ENCODE results near the gene HSF4. TPM values are rescaled to one million over a fixed set of nuclear protein-coding genes. Genes with fewer than 3 reads are reported as not detected.

Gene HSF4
- total RNA-seq, 1 experiment from 2014 or later, result 2.2 TPM

- H3K27ac Mint-ChIP-seq, result no peak overlapping the region
- POLR2A ChIA-PET, result no interaction called here
Measured at GRCh38 chr16:67201411-67202345, 37.1 kb downstream of the HSF4 start.

DNA sequence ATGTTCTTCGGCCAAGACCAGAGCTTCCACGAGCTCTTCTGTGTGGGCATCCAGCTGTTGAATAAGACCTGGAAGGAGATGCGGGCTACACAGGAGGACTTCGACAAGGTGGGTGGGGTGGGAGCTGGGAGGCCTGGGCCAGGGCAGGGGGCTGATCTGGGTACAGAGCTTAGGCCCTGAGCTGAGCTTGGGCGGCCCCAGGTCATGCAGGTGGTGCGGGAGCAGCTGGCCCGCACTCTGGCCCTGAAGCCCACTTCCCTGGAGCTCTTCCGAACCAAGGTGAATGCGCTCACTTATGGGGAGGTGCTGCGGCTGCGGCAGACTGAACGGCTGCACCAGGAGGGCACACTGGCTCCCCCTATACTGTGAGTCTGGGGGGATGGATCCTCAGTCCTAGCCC lies 37.9 kb downstream of the HSF4 start:
- CTCF ChIA-PET, result interaction anchor here (0.6 to 1.8 kb wide), 6 partner anchors 17 to 185 kb away, joined by 3 to 7 read pairs (median 4); no protein-coding TSS in a partner anchor
- Mint-ChIP-seq H3K27ac (no peak overlapping the region), H3K4me1 (peaks cover 9% of the 10 kb centered on the region), H3K27me3 (ENCODE audit: low read depth) (no peaks in the 10 kb centered on the region), H3K4me3 (no peak overlapping the region), H3K9me3 (no peaks in the 10 kb centered on the region), H3K36me3 (peaks cover 2% of the 10 kb centered on the region; the same call in 1 of the 2 replicates)
- DNase-seq (ENCODE audit: low spot score), result no peak
- POLR2A ChIA-PET, result no interaction called here
- no peak for ATAC-seq
- TF ChIP-seq FOXJ3 (CRISPR knock-in tag; IDR thresholded peaks at IDR 0.05; ENCODE audit: borderline replicate concordance), result no peak
- TF ChIP-seq TCF7 (CRISPR knock-in tag; IDR thresholded peaks at IDR 0.05; ENCODE audit: low read depth), result no peak
- no peak for TF ChIP-seq USF1 (CRISPR knock-in tag; IDR thresholded peaks at IDR 0.05)
- TF ChIP-seq CTCF (IDR thresholded peaks at IDR 0.05), result no peak
- no peak for TF ChIP-seq CBFB (CRISPR knock-in tag; IDR thresholded peaks at IDR 0.05; ENCODE audit: low read depth)
- TF ChIP-seq, protein P1, sequence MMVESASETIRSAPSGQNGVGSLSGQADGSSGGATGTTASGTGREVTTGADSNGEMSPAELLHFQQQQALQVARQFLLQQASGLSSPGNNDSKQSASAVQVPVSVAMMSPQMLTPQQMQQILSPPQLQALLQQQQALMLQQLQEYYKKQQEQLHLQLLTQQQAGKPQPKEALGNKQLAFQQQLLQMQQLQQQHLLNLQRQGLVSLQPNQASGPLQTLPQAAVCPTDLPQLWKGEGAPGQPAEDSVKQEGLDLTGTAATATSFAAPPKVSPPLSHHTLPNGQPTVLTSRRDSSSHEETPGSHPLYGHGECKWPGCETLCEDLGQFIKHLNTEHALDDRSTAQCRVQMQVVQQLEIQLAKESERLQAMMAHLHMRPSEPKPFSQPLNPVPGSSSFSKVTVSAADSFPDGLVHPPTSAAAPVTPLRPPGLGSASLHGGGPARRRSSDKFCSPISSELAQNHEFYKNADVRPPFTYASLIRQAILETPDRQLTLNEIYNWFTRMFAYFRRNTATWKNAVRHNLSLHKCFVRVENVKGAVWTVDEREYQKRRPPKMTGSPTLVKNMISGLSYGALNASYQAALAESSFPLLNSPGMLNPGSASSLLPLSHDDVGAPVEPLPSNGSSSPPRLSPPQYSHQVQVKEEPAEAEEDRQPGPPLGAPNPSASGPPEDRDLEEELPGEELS (CRISPR knock-in tag; IDR thresholded peaks at IDR 0.05), result no peak
- TF ChIP-seq CREM (CRISPR knock-in tag; IDR thresholded peaks at IDR 0.05), result no peak
- TF ChIP-seq NR3C1 (CRISPR knock-in tag; conservative IDR thresholded peaks at IDR 0.05; ENCODE audit: low read depth), result no peak

More at GRCh38 chr16:67201411-67202345, 37.1 kb downstream of the HSF4 start:
- no peak for TF ChIP-seq MLX (CRISPR knock-in tag; IDR thresholded peaks at IDR 0.05)
- TF ChIP-seq IRF2 (CRISPR knock-in tag; IDR thresholded peaks at IDR 0.05; ENCODE audit: borderline replicate concordance, low read depth), result no peak
- TF ChIP-seq, protein P2, sequence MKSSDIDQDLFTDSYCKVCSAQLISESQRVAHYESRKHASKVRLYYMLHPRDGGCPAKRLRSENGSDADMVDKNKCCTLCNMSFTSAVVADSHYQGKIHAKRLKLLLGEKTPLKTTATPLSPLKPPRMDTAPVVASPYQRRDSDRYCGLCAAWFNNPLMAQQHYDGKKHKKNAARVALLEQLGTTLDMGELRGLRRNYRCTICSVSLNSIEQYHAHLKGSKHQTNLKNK (CRISPR knock-in tag; IDR thresholded peaks at IDR 0.05), result no peak
- no peak for TF ChIP-seq GRHL2 (CRISPR knock-in tag; IDR thresholded peaks at IDR 0.05; ENCODE audit: insufficient replicate concordance, severe bottlenecking)
- TF ChIP-seq, protein P3, sequence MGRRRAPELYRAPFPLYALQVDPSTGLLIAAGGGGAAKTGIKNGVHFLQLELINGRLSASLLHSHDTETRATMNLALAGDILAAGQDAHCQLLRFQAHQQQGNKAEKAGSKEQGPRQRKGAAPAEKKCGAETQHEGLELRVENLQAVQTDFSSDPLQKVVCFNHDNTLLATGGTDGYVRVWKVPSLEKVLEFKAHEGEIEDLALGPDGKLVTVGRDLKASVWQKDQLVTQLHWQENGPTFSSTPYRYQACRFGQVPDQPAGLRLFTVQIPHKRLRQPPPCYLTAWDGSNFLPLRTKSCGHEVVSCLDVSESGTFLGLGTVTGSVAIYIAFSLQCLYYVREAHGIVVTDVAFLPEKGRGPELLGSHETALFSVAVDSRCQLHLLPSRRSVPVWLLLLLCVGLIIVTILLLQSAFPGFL (CRISPR knock-in tag; IDR thresholded peaks at IDR 0.05; ENCODE audit: borderline replicate concordance), result no peak
- TF ChIP-seq ZBTB21 (CRISPR knock-in tag; IDR thresholded peaks at IDR 0.05; ENCODE audit: borderline replicate concordance), result no peak
- TF ChIP-seq CREM (CRISPR knock-in tag; IDR thresholded peaks at IDR 0.05), result no peak
- no peak for TF ChIP-seq ZNF219 (CRISPR knock-in tag; IDR thresholded peaks at IDR 0.05; ENCODE audit: borderline replicate concordance)
- TF ChIP-seq, protein P4, sequence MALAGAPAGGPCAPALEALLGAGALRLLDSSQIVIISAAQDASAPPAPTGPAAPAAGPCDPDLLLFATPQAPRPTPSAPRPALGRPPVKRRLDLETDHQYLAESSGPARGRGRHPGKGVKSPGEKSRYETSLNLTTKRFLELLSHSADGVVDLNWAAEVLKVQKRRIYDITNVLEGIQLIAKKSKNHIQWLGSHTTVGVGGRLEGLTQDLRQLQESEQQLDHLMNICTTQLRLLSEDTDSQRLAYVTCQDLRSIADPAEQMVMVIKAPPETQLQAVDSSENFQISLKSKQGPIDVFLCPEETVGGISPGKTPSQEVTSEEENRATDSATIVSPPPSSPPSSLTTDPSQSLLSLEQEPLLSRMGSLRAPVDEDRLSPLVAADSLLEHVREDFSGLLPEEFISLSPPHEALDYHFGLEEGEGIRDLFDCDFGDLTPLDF (CRISPR knock-in tag; IDR thresholded peaks at IDR 0.05), result no peak
- TF ChIP-seq OVOL2 (CRISPR knock-in tag; IDR thresholded peaks at IDR 0.05; ENCODE audit: borderline replicate concordance), result no peak
- TF ChIP-seq, protein P5, sequence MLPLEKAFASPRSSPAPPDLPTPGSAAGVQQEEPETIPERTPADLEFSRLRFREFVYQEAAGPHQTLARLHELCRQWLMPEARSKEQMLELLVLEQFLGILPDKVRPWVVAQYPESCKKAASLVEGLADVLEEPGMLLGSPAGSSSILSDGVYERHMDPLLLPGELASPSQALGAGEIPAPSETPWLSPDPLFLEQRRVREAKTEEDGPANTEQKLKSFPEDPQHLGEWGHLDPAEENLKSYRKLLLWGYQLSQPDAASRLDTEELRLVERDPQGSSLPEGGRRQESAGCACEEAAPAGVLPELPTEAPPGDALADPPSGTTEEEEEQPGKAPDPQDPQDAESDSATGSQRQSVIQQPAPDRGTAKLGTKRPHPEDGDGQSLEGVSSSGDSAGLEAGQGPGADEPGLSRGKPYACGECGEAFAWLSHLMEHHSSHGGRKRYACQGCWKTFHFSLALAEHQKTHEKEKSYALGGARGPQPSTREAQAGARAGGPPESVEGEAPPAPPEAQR (CRISPR knock-in tag; IDR thresholded peaks at IDR 0.05), result no peak
- no peak for TF ChIP-seq ETV6 (CRISPR knock-in tag; IDR thresholded peaks at IDR 0.05)
- no peak for TF ChIP-seq GABPB1 (CRISPR knock-in tag; IDR thresholded peaks at IDR 0.05)
- TF ChIP-seq ZNF423 (CRISPR knock-in tag; IDR thresholded peaks at IDR 0.05), result no peak
- no peak for TF ChIP-seq RELA (CRISPR knock-in tag; IDR thresholded peaks at IDR 0.05; ENCODE audit: borderline replicate concordance)
- TF ChIP-seq, protein P1 (CRISPR knock-in tag; IDR thresholded peaks at IDR 0.05), result no peak
- DNase-seq (ENCODE audit: low spot score), result no peak
- no peaks in the 10 kb centered on the region for H3K27me3 Mint-ChIP-seq (ENCODE audit: low read depth)
- peaks cover 9% of the 10 kb centered on the region for H3K4me1 Mint-ChIP-seq
- ATAC-seq, result no peak
- H3K9me3 Mint-ChIP-seq, result no peaks in the 10 kb centered on the region
- CTCF ChIA-PET, result interaction anchor here (0.6 to 1.8 kb wide), 6 partner anchors 17 to 184 kb away, joined by 3 to 7 read pairs (median 4); no protein-coding TSS in a partner anchor
- peaks cover 8% of the 10 kb centered on the region for H3K36me3 Mint-ChIP-seq
- H3K4me3 Mint-ChIP-seq, result no peak overlapping the region
